ENCODE data around the gene BICC1. TPM values are rescaled to one million over a fixed set of nuclear protein-coding genes. Genes with fewer than 3 reads are reported as not detected.

Gene BICC1
- total and polyA plus RNA-seq, 2 donors (not counting 3 experiments of a cell fraction or from before 2014, with no cell fraction given) = 0.06 to 0.29 TPM

DNA sequence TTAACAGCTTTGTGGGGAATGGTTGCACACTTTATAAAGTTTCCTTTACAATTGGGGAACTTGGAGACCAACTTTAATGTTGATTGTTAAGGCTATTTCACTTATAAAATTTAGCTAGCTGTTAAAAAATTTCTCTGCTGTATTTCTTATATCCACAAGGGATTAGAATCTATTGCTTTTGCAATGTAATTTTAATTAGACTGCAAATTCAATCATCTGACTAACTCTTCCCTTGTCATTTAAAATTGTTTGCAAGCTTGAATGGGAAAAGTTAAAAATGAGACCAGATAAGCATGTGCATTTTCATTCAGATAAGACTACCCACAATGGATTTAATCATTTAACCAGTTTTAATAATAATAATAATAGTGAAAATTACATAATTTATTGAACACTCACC, 213.2 kb downstream of the BICC1 start:
- H3K4me3 ChIP-seq (replicated peaks in 1 of 3; ENCODE audit: insufficient read depth in 1 of 3, low read depth in 1 of 3, low read length in 3 of 3) = no peak overlapping the region
- H2AFZ ChIP-seq (ENCODE audit: low read depth, low read length) = no peak overlapping the region
- no peaks in the 10 kb centered on the region for H3K9me3 ChIP-seq (replicated peaks; ENCODE audit: control insufficient read depth, insufficient read depth, low read length)
- H3K36me3 ChIP-seq (ENCODE audit: control insufficient read depth in 2 of 2, extremely low read depth in 1 of 2, insufficient read depth in 2 of 2, low read length in 2 of 2) = no peaks in the 10 kb centered on the region
- H3K9ac ChIP-seq (replicated peaks; ENCODE audit: extremely low read depth, insufficient read depth, low read length) = no peak overlapping the region
- FAIRE-seq = no peak
- TF ChIP-seq POLR2A (IDR thresholded peaks at IDR 0.05; ENCODE audit: low read depth, low read length) (no peak), POLR2AphosphoS5 (IDR thresholded peaks at IDR 0.05; ENCODE audit: insufficient read depth, low read depth, low read length) (no peak), GATA2 (IDR thresholded peaks at IDR 0.05; ENCODE audit: insufficient read depth, insufficient read length, low read depth, low read length) (no peak), JUN (IDR thresholded peaks at IDR 0.05; ENCODE audit: borderline replicate concordance, insufficient read depth, insufficient read length, low read depth) (no peak), EZH2 (IDR thresholded peaks at IDR 0.05; ENCODE audit: borderline replicate concordance, low read depth, low read length, severe bottlenecking) (no peak), MYC (IDR thresholded peaks at IDR 0.05; ENCODE audit: low read depth, low read length) (no peak), FOS (IDR thresholded peaks at IDR 0.05; ENCODE audit: borderline replicate concordance, insufficient read depth, low read length) (no peak)
- TF ChIP-seq, protein P1, sequence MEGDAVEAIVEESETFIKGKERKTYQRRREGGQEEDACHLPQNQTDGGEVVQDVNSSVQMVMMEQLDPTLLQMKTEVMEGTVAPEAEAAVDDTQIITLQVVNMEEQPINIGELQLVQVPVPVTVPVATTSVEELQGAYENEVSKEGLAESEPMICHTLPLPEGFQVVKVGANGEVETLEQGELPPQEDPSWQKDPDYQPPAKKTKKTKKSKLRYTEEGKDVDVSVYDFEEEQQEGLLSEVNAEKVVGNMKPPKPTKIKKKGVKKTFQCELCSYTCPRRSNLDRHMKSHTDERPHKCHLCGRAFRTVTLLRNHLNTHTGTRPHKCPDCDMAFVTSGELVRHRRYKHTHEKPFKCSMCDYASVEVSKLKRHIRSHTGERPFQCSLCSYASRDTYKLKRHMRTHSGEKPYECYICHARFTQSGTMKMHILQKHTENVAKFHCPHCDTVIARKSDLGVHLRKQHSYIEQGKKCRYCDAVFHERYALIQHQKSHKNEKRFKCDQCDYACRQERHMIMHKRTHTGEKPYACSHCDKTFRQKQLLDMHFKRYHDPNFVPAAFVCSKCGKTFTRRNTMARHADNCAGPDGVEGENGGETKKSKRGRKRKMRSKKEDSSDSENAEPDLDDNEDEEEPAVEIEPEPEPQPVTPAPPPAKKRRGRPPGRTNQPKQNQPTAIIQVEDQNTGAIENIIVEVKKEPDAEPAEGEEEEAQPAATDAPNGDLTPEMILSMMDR (IDR thresholded peaks at IDR 0.05; ENCODE audit: extremely low read depth in 1 of 2, insufficient read depth in 1 of 2, low read depth in 1 of 2, low read length in 2 of 2) = no peak
- TF ChIP-seq, protein P2, sequence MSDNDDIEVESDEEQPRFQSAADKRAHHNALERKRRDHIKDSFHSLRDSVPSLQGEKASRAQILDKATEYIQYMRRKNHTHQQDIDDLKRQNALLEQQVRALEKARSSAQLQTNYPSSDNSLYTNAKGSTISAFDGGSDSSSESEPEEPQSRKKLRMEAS (IDR thresholded peaks at IDR 0.05; ENCODE audit: insufficient read depth, insufficient read length) = no peak
- H3K4me2 ChIP-seq (ENCODE audit: insufficient read depth, low read length) = no peak overlapping the region
- dilution Hi-C loops (cut with MboI; ENCODE audit: extremely low pct_ligation_motif_present, low sequenced_read_pairs) = no loop called here
- no peaks in the 10 kb centered on the region for H3K79me2 ChIP-seq (ENCODE audit: control insufficient read depth, insufficient read depth, low read length)
- H3K27me3 ChIP-seq (ENCODE audit: control insufficient read depth in 2 of 2, insufficient read depth in 2 of 2, low read length in 2 of 2) = no peaks in the 10 kb centered on the region
- H3K4me1 ChIP-seq (ENCODE audit: control insufficient read depth, extremely low read depth, insufficient read depth, low read length) = no peaks in the 10 kb centered on the region
- ChIA-PET POLR2A (no interaction called here), CTCF (no interaction called here)
- no TSS peak for BruUV-seq (replicated peaks)
- no peak overlapping the region for H3K27ac ChIP-seq (ENCODE audit: insufficient read depth, low read depth, low read length)
- no peak for DNase-seq (ENCODE audit: low read depth, low spot score)
- H4K20me1 ChIP-seq (replicated peaks; ENCODE audit: control insufficient read depth, extremely low read depth, insufficient read depth, low read length) = no peaks in the 10 kb centered on the region
- H3K9me1 ChIP-seq (replicated peaks; ENCODE audit: control insufficient read depth, extremely low read depth, insufficient read depth, low read length) = no peaks in the 10 kb centered on the region
- intact Hi-C loops (cut with micrococcal nuclease) = no loop called here
